Activated T-cell treated with anti-CD3 and anti-CD28 coated beads, Interleukin-2, amount 50 U/mL, for 1 hour (primary cell): ENCODE results near the gene WDR53.
"Not testable (repeated sequence)": the region's sequence is repeated elsewhere in the genome, so short reads cannot be mapped to it uniquely, and the experiment has no call there.

Experiments
- DNase-seq: peaks from one replicate; pipeline ENCODE4 v3.0.0-alpha.2; 2020

WDR53 gene

DNA sequence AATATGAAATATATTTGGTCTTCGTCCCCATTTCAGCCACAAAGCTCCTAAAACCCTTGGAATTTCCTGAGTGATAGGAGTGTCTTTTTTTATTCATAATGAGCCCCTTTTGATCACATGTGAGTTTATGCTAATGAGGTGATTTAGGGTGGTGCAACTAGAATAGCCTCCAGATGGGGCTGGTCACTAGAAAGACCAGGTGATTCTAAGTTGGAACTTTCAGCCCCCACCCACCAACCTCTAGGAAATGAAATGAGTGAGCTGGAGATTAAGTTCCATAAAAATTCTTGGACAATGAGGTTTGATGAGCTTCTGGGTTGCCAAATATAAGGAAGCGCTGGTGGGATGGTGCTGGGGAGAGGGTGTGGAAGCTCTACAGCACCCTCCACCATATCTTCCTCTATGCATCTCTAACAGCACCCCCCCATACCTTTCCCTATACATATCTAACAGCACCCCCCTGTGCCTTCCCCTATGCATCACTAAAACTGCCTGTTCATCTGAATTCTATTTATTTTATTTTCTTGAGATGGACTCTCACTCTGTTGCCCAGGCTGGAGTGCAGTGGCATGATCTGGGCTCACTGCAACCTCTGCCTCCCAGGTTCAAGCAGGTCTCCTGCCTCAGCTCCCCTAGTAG, 51.1 kb downstream of the WDR53 start:
- no peak for DNase-seq

DNA sequence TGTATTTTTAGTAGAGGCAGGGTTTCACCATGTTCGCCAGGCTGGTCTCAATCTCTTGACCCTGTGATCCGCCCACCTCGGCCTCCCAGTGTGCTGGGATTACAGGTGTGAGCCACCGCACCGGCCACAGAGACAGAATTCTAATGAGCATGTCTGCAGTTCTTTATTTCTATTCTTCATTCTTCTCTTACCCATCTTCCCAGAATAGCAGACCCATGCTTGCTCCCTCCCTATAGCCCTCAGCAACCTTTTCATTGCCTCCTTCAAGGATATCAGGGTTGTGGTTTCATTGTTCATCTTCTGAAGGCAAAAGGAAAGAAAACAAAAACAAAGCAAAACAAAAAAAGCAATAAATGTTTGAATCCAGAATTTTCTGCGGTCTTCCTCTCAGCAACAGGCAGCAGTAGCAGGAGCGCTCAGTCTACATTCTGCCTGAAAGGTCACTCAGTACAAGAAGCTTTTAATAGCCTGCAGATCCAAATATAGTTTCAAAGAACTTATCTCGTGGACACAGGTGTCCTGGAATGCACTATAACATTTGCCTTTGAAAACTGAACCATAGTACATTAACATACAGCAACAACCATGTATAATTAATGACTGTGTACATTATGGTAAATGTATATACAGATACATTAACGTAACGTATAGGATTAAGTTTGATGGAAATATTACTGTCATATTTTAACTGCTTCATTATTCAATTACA, 53.3 kb downstream of the WDR53 start, which contains the start of gene SMCO1:
Gene SMCO1, minus strand, starts transcription at position 434 of the 709 bp plus-strand sequence. Its CDS starts 137 bp downstream, at position 297.
- DNase-seq, result no peak

DNA sequence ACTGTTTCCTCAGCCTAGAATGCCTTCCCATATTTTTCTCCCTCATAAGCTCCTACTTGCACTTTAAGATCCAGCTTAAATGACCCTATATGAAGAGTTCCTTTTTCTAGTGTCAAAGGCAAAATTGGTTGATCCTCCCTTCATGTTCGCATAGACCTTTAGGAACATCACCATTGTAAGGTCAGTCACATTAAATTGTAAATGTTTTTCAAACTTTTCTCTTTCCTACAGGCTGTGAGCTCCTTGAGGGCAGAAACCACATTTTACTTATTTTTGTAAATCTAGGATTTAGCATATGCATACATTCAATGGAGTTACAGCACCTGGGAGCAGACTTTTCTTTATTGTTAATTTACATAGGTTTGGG, 54.0 kb downstream of the WDR53 start:
- DNase-seq, result no peak

DNA sequence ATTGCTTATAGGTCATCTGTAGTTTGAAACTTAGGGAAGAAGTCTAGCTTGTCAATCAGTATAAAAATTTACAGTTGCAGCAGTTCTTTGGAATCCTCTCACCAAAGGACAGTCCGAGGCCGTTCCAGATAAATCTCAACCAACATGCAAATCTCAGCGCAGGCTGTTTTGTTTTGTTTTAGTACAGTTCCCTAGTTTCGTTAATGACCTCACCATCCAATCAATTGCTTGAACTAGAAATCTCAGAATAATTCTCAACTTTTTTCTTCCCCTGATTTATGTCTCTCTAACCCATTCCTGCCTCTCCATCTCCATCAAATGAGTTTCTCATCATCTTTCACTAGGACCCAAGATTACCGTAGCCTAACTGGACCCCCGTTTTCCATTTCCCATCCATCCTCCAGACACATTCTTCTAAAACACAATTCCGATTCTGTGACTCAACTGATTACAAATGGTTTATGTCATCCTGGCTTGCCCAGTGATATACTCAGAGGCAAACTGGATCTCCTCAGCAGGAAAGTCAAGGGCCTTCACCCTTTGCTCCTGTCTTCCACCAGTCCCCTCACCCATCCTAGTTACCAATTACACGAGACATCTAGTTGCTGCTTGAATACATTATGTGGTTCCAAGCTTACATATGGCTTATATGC, 54.5 kb downstream of the WDR53 start:
- DNase-seq, result no peak

DNA sequence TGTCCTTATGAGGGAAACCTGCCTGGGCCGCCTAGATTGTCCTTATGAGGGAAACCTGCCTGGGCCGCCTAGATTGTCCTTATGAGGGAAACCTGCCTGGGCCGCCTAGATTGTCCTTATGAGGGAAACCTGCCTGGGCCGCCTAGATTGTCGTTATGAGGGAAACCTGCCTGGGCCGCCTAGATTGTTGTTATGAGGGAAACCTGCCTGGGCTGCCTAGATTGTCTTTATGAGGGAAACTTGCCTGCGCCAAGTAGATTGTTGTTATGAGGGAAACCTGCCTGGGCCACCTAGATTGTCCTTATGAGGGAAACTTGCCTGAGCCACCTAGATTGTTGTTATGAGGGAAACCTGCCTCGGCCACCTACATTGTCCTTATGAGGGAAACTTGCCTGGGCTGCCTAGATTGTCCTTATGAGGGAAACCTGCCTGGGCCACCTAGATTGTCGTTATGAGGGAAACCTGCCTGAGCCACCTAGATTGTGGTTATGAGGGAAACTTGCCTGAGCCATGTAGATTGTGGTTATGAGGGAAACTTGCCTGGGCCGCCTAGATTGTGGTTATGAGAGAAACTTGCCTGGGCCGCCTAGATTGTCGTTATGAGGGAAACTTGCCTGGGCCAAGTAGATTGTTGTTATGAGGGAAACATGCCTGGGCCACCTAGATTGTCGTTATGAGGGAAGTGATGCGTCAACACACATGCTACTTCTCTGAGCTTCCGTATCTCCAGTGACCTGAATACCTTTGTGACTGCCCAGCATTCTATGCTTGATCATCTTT, 56.5 kb downstream of the WDR53 start:
- DNase-seq, result not testable (repeated sequence)

DNA sequence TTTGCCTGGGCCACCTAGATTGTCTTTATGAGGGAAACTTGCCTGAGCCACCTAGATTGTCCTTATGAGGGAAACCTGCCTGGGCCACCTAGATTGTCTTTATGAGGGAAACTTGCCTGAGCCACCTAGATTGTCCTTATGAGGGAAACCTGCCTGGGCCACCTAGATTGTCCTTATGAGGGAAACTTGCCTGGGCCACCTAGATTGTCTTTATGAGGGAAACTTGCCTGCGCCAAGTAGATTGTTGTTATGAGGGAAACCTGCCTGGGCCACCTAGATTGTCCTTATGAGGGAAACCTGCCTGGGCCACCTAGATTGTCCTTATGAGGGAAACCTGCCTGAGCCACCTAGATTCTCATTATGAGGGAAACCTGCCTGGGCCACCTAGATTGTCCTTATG, 57.2 kb downstream of the WDR53 start:
- not testable (repeated sequence) for DNase-seq

DNA sequence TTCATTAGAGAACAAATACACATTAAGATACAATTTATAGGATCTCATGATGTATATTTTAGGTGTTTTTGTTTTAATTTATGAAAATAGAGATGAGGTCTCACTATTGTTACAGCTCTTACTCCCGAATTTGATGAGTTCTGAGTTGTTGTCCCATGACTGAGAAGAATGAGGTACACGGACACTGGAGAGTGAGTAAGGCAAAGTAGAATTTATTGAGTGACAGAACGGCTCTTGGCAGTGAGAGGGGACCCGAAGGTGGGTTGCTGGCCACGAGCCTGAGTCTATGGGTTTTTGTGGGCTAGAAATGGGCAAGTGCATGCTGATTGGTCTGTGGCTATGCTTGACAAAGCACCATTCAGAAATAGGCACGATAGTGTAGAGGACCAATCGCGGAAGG, 61.7 kb downstream of the WDR53 start:
- DNase-seq, result no peak

DNA sequence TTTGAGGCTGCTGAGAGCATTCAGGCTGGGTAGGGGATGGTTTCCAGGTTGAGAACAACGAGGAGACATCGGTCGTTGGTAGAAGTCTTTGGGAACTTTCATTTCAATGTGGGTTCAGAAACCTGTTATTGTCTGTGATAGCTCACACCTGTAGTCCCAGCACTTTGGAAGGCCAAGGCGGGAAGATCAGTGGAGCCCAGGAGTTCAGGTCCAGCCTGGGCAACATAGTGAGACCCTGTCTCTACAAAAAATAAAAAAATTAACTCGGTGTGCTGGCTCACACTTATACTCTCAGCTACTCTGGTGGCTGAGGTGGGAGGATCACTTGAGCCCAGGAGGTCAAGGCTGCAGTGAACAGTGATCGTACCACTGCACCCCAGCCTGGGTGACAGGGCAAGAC, 63.8 kb downstream of the WDR53 start:
- no peak for DNase-seq
